Esophagus (tissue), 2 donors: Measurements from ENCODE around the gene MORN5. TPM values are rescaled to one million over a fixed set of nuclear protein-coding genes. Genes with fewer than 3 reads are reported as not detected.
A peak's percentile ranks its signal among the peaks of the same experiment; 100 is the strongest.

Experiments
- H3K27ac ChIP-seq, 2 donors: one replicate each; pipeline ENCODE4 v1.5.1; 2013; ENCODE audit warnings: low read depth in 2 of 2, mild to moderate bottlenecking in 2 of 2, inconsistent platforms in 1 of 2, low read length in 1 of 2, moderate library complexity in 1 of 2
- H3K27me3 ChIP-seq, 2 donors: one replicate each; pipeline ENCODE4 v1.6.1; 2013; ENCODE audit warnings: low read length in 2 of 2, control low read depth in 1 of 2, mild to moderate bottlenecking in 1 of 2; ENCODE audit not compliant: insufficient read depth in 2 of 2, control insufficient read depth in 1 of 2
- H3K36me3 ChIP-seq, 2 donors: one replicate each; pipeline ENCODE4 v1.6.1; 2013; ENCODE audit warnings: low read length in 1 of 2; ENCODE audit not compliant: control insufficient read depth in 2 of 2, insufficient read depth in 2 of 2
- H3K4me1 ChIP-seq, 2 donors: one replicate each; pipeline ENCODE4 v1.6.1; 2013; ENCODE audit warnings: low read length in 1 of 2; ENCODE audit not compliant: control insufficient read depth in 2 of 2, insufficient read depth in 2 of 2
- H3K4me3 ChIP-seq, 2 donors: one replicate each; pipeline ENCODE4 v1.5.1; 2013; ENCODE audit warnings: low read length in 2 of 2, mild to moderate bottlenecking in 2 of 2, low read depth in 1 of 2, moderate library complexity in 1 of 2
- H3K9me3 ChIP-seq, 2 donors: one replicate each; pipeline ENCODE4 v1.6.1; 2013; ENCODE audit warnings: mild to moderate bottlenecking in 2 of 2, low read depth in 1 of 2, low read length in 1 of 2, moderate library complexity in 1 of 2; ENCODE audit not compliant: control insufficient read depth in 2 of 2, insufficient read depth in 1 of 2
- WGBS, 2 donors: extraction: QIAGEN DNeasy Blood & Tissue Kit; methylation state at CpG; one replicate each; pipeline ENCODE4 v1.1.7; 2013; 5-methylcytosine and 5-hydroxymethylcytosine counted together
- polyA plus RNA-seq, 2 donors: library from polyadenylated mRNA; stranded (reverse); fragments of 200-250 nt; gene quantifications; one replicate each; pipeline ENCODE4 v1.2.3, GENCODE V29; 2013
- donor health status: healthy with polysubstance abuse.
- donor health status: Bipolar disorder and iron deficiency.

The MORN5 gene
- polyA plus RNA-seq, 2 donors = 0.69 to 2.3 TPM

GRCh38 chr9:122183501-122183900, 23.8 kb downstream of the MORN5 start:
- Histone ChIP-seq H3K27ac (no peak overlapping the region), H3K4me3 (no peak overlapping the region), H3K9me3 (no peaks in the 10 kb centered on the region), H3K27me3 (no peaks in the 10 kb centered on the region), H3K4me1 (no peaks in the 10 kb centered on the region), H3K36me3 (no peaks in the 10 kb centered on the region)
- WGBS, 2 donors = 70 to 79% methylated on average over 7 of the region's 7 CpGs

GRCh38 chr9:122184551-122184950, 24.8 kb downstream of the MORN5 start:
- H3K4me3 ChIP-seq = no peak overlapping the region
- WGBS, 2 donors = 83 to 87% methylated on average over 1 of the region's 1 CpG
- H3K27me3 ChIP-seq = no peaks in the 10 kb centered on the region
- no peaks in the 10 kb centered on the region for H3K36me3 ChIP-seq
- no peak overlapping the region for H3K27ac ChIP-seq
- H3K9me3 ChIP-seq = no peaks in the 10 kb centered on the region
- no peaks in the 10 kb centered on the region for H3K4me1 ChIP-seq

- H3K4me1 ChIP-seq = peaks cover 0 to 7% of the 10 kb centered on the region in 2 donors
- no peak overlapping the region for H3K4me3 ChIP-seq
- no peaks in the 10 kb centered on the region for H3K27me3 ChIP-seq
- H3K27ac ChIP-seq = no peak overlapping the region
- no peaks in the 10 kb centered on the region for H3K9me3 ChIP-seq
- WGBS, 2 donors = 69 to 81% methylated on average over 5 of the region's 5 CpGs
- H3K36me3 ChIP-seq = no peaks in the 10 kb centered on the region
These were observed 26.6 kb downstream of the MORN5 start for GRCh38 chr9:122186301-122186700.

GRCh38 chr9:122186777-122187470, 27.2 kb downstream of the MORN5 start:
- H3K27me3 ChIP-seq = no peaks in the 10 kb centered on the region
- H3K27ac ChIP-seq = no peak overlapping the region
- no peaks in the 10 kb centered on the region for H3K9me3 ChIP-seq
- 86 to 95% methylated on average over 8 of the region's 8 CpGs for WGBS, 2 donors
- H3K36me3 ChIP-seq = no peaks in the 10 kb centered on the region
- H3K4me1 ChIP-seq = peaks cover 0 to 7% of the 10 kb centered on the region in 2 donors
- H3K4me3 ChIP-seq = no peak overlapping the region

- peaks cover 0 to 10% of the 10 kb centered on the region in 2 donors for H3K4me1 ChIP-seq
- H3K27ac ChIP-seq = no peak overlapping the region
- no peaks in the 10 kb centered on the region for H3K9me3 ChIP-seq
- no peak overlapping the region for H3K4me3 ChIP-seq
- WGBS, 2 donors = 86 to 89% methylated on average over 6 of the region's 6 CpGs
- H3K27me3 ChIP-seq = no peaks in the 10 kb centered on the region
- H3K36me3 ChIP-seq = no peaks in the 10 kb centered on the region
These were observed 28.7 kb downstream of the MORN5 start for GRCh38 chr9:122188369-122188768.

- peaks cover 0 to 10% of the 10 kb centered on the region in 2 donors for H3K4me1 ChIP-seq
- no peak overlapping the region for H3K4me3 ChIP-seq
- no peak overlapping the region for H3K27ac ChIP-seq
- no peaks in the 10 kb centered on the region for H3K9me3 ChIP-seq
- H3K27me3 ChIP-seq = no peaks in the 10 kb centered on the region
- WGBS, 2 donors = 47 to 69% methylated on average over 12 of the region's 12 CpGs
- H3K36me3 ChIP-seq = no peaks in the 10 kb centered on the region
These were observed 31.1 kb downstream of the MORN5 start for GRCh38 chr9:122190597-122191381.

- Histone ChIP-seq H3K9me3 (no peaks in the 10 kb centered on the region), H3K27me3 (no peaks in the 10 kb centered on the region), H3K4me3 (no peak overlapping the region), H3K36me3 (no peaks in the 10 kb centered on the region), H3K27ac (peak overlapping the region in 1 of 2 donors; percentile 10), H3K4me1 (peaks cover 0 to 10% of the 10 kb centered on the region in 2 donors)
- 45 to 61% methylated on average over 11 of the region's 11 CpGs for WGBS, 2 donors
These were observed 31.9 kb downstream of the MORN5 start for GRCh38 chr9:122191584-122191983.

- H3K4me1 ChIP-seq = peaks cover 0 to 10% of the 10 kb centered on the region in 2 donors
- H3K4me3 ChIP-seq = no peak overlapping the region
- WGBS, 2 donors = 66 to 73% methylated on average over 5 of the region's 5 CpGs
- no peaks in the 10 kb centered on the region for H3K36me3 ChIP-seq
- no peaks in the 10 kb centered on the region for H3K9me3 ChIP-seq
- H3K27me3 ChIP-seq = no peaks in the 10 kb centered on the region
- peak overlapping the region in 1 of 2 donors; percentile 10 for H3K27ac ChIP-seq
These were observed 32.7 kb downstream of the MORN5 start for GRCh38 chr9:122192261-122192875.

- no peak overlapping the region for H3K27ac ChIP-seq
- H3K36me3 ChIP-seq = no peaks in the 10 kb centered on the region
- H3K4me1 ChIP-seq = peaks cover 0 to 10% of the 10 kb centered on the region in 2 donors
- H3K4me3 ChIP-seq = no peak overlapping the region
- H3K9me3 ChIP-seq = peaks cover 0 to 2% of the 10 kb centered on the region in 2 donors
- WGBS, 2 donors = 70 to 80% methylated on average over 16 of the region's 16 CpGs
- H3K27me3 ChIP-seq = no peaks in the 10 kb centered on the region
These were observed 33.3 kb downstream of the MORN5 start for GRCh38 chr9:122192914-122193525.
